ENCODE results near the gene P4HB.

DNA sequence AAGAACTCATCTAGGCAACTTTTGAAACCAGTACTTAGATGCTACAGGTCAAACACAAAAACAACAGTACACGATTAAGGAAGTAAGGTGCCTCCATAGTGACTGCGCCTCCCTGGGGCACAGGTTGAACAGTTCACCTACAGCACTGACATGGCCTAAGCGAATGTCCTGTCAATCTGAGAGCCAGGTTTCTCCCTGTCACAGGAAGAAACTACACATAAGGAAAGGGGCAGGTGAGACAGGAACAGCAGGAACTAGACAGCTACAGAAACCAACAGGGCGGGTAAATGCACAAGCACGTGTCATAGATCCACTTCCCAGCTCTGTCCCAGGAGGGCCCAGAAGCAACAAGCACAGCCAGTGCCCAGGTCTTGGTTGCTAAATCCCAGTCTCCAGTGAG lies 18.8 kb upstream of the P4HB start:
- TF ChIP-seq, protein P1, sequence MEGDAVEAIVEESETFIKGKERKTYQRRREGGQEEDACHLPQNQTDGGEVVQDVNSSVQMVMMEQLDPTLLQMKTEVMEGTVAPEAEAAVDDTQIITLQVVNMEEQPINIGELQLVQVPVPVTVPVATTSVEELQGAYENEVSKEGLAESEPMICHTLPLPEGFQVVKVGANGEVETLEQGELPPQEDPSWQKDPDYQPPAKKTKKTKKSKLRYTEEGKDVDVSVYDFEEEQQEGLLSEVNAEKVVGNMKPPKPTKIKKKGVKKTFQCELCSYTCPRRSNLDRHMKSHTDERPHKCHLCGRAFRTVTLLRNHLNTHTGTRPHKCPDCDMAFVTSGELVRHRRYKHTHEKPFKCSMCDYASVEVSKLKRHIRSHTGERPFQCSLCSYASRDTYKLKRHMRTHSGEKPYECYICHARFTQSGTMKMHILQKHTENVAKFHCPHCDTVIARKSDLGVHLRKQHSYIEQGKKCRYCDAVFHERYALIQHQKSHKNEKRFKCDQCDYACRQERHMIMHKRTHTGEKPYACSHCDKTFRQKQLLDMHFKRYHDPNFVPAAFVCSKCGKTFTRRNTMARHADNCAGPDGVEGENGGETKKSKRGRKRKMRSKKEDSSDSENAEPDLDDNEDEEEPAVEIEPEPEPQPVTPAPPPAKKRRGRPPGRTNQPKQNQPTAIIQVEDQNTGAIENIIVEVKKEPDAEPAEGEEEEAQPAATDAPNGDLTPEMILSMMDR (conservative IDR thresholded peaks at IDR 0.05), result no peak
- TF ChIP-seq ZFX (IDR thresholded peaks at IDR 0.05), result no peak
